HG03095 (cell line): ENCODE results near the gene RBBP7.
"Not testable (repeated sequence)": the region's sequence is repeated elsewhere in the genome, so short reads cannot be mapped to it uniquely, and the experiment has no call there.

Experiments used
- ATAC-seq: cut with Tn5 transposase; IDR thresholded peaks from one replicate; pipeline ENCODE4 v1.9.1; 2021; ENCODE audit warnings: moderate library complexity; ENCODE audit not compliant: unreplicated experiment

Gene RBBP7

GRCh38 chrX:16867947-16868346 lies 2.2 kb downstream of the RBBP7 start:
- no peak for ATAC-seq

- ATAC-seq, result no peak
Observed at GRCh38 chrX:16862829-16863228, 7.3 kb downstream of the RBBP7 start.

GRCh38 chrX:16856744-16857143 lies 13.4 kb downstream of the RBBP7 start:
- no peak for ATAC-seq

GRCh38 chrX:16856076-16856404 lies 14.1 kb downstream of the RBBP7 start:
- not testable (repeated sequence) for ATAC-seq

- no peak for ATAC-seq
Observed at GRCh38 chrX:16855363-16856075, 14.6 kb downstream of the RBBP7 start.

GRCh38 chrX:16853537-16853936 lies 16.6 kb downstream of the RBBP7 start:
- ATAC-seq, result no peak

GRCh38 chrX:16852617-16853179 lies 17.5 kb downstream of the RBBP7 start:
- no peak for ATAC-seq

- ATAC-seq, result no peak
Observed at GRCh38 chrX:16851827-16852226, 18.3 kb downstream of the RBBP7 start.

- ATAC-seq, result no peak
Observed at GRCh38 chrX:16851421-16851820, 18.7 kb downstream of the RBBP7 start.

- no peak for ATAC-seq
Observed at GRCh38 chrX:16848541-16848940, 21.6 kb downstream of the RBBP7 start.

GRCh38 chrX:16845686-16846085 lies 24.5 kb downstream of the RBBP7 start:
- ATAC-seq, result no peak

GRCh38 chrX:16843208-16843909 lies 26.8 kb downstream of the RBBP7 start:
- no peak for ATAC-seq

- ATAC-seq, result no peak
Observed at GRCh38 chrX:16842684-16843083, 27.5 kb downstream of the RBBP7 start.

GRCh38 chrX:16839852-16840460 lies 30.2 kb downstream of the RBBP7 start:
- no peak for ATAC-seq

GRCh38 chrX:16839219-16839851 lies 30.8 kb downstream of the RBBP7 start:
- no peak for ATAC-seq

- ATAC-seq, result no peak
Observed at GRCh38 chrX:16838202-16839066, 31.7 kb downstream of the RBBP7 start.

GRCh38 chrX:16836371-16836770 lies 33.8 kb downstream of the RBBP7 start:
- ATAC-seq, result no peak

- no peak for ATAC-seq
Observed at GRCh38 chrX:16834806-16835205, 35.4 kb downstream of the RBBP7 start.

GRCh38 chrX:16832301-16832700 lies 37.9 kb downstream of the RBBP7 start:
- ATAC-seq, result no peak

GRCh38 chrX:16828124-16828908 lies 41.8 kb downstream of the RBBP7 start:
- no peak for ATAC-seq
